Keratinocyte (primary cell): ENCODE measurements around the gene GSTM4.

Source experiments
- CTCF ChIP-seq, 3 experiments: IDR thresholded peaks in 1 of 3; conservative IDR thresholded peaks in 1 of 3; optimal IDR thresholded peaks in 1 of 3; 2 replicates in 2 of 3; 3 replicates in 1 of 3; pipeline versions ENCODE3 to v1.5.1; 2011; ENCODE audit warnings: low read length in 3 of 3, mild to moderate bottlenecking in 3 of 3, moderate library complexity in 2 of 3, control low read depth in 1 of 3, inconsistent platforms in 1 of 3; ENCODE audit not compliant: insufficient read depth in 2 of 3; ENCODE audit errors: extremely low read depth in 1 of 3
- EZH2 ChIP-seq: IDR thresholded peaks from one replicate; pipeline ENCODE4 v1.6.1; 2012; ENCODE audit warnings: inconsistent platforms, mild to moderate bottlenecking, low read length, moderate library complexity

GRCh38 chr1:109661391-109661790 is 5.5 kb downstream of the GSTM4 start:
- TF ChIP-seq EZH2 (no peak), CTCF (optimal IDR thresholded peaks at IDR 0.05 in 1 of 3, IDR thresholded peaks at IDR 0.05 in 1 of 3, conservative IDR thresholded peaks at IDR 0.05 in 1 of 3; ENCODE audit: extremely low read depth in 1 of 3, insufficient read depth in 2 of 3, low read length in 3 of 3) (no peak)
